Esophagus squamous epithelium (tissue), 5 donors: ENCODE measurements around the gene TREML2. TPM values are rescaled to one million over a fixed set of nuclear protein-coding genes. Genes with fewer than 3 reads are reported as not detected.

ENCODE experiments used
- DNase-seq: peaks from one replicate; lab custom pipeline; 2025; lab: John Stamatoyannopoulos, UW
- H3K27ac ChIP-seq, 4 donors: fragments of 200-600 bp; sonication (generic); one replicate each; pipeline ENCODE4 v1.5.1; 2016 to 2019; ENCODE audit warnings: mild to moderate bottlenecking in 1 of 4
- H3K27me3 ChIP-seq, 4 donors: fragments of 200-600 bp; sonication (generic); 1 replicate in 3 of 4; 2 replicates in 1 of 4; pipeline versions ENCODE4 v1.5.1 to v1.6.0; 2017 to 2021; ENCODE audit warnings: antibody characterized with exemption in 1 of 4
- H3K36me3 ChIP-seq, 3 donors: fragments of 200-600 bp; sonication (generic); one replicate each; pipeline ENCODE4 v1.5.1; 2016 to 2019
- H3K4me1 ChIP-seq, 3 donors: fragments of 200-600 bp; sonication (generic); one replicate each; pipeline ENCODE4 v1.5.1; 2017 to 2019
- H3K4me3 ChIP-seq, 4 donors: fragments of 200-600 bp; sonication (generic); 1 replicate in 3 of 4; 2 replicates in 1 of 4; pipeline ENCODE4 v1.5.1; 2016 to 2019; ENCODE audit warnings: mild to moderate bottlenecking in 2 of 4, moderate library complexity in 1 of 4
- H3K9me3 ChIP-seq, 3 donors: fragments of 200-600 bp; sonication (generic); one replicate each; pipeline ENCODE4 v1.5.1; 2016 to 2019
- CTCF ChIP-seq, 6 experiments: fragments of 450-650 bp in 4 of 6; fragments of 200-600 bp in 2 of 6; sonication (generic) in 2 of 6; IDR thresholded peaks; one replicate each; pipeline ENCODE4 v1.5.1; 2016 to 2019; ENCODE audit warnings: antibody characterized with exemption in 6 of 6, mild to moderate bottlenecking in 4 of 6, moderate library complexity in 4 of 6
- POLR2A ChIP-seq, 4 donors: fragments of 450-650 bp; IDR thresholded peaks; one replicate each; pipeline ENCODE4 v1.6.1; 2017; ENCODE audit warnings: antibody characterized with exemption in 4 of 4, mild to moderate bottlenecking in 4 of 4, moderate library complexity in 3 of 4
- WGBS, 2 donors: methylation state at CpG; one replicate each; pipeline ENCODE4 v1.1.5; 2018; 5-methylcytosine and 5-hydroxymethylcytosine counted together
- intact Hi-C: fragments of 100-400 bp; cut with DNase I; formaldehyde crosslinking; loops from one replicate; pipeline ENCODE4 v1.15.0; 2022
- total RNA-seq, 4 donors: library from RNA; depleted of rRNA; stranded (reverse); fragments of >200 nt; gene quantifications; one replicate each; pipeline ENCODE4 v1.1.0, GENCODE V29; 2016
- donor health status: DM: yes; HTN: yes; CAD: no.

The TREML2 gene
- total RNA-seq, 4 donors from 2014 or later: 0.26 TPM; not detected in 3

GRCh38 chr6:41208439-41209106 lies 7.6 kb upstream of the TREML2 start:
- DNase-seq: no peak
- peaks cover 0 to 28% (median 0%) of the 10 kb centered on the region in 4 donors for H3K27me3 ChIP-seq
- no peaks in the 10 kb centered on the region for H3K36me3 ChIP-seq
- 63 to 81% methylated on average over 6 to 7 of the region's 7 CpGs for WGBS, 2 donors
- intact Hi-C loops: no loop called here
- H3K9me3 ChIP-seq: no peaks in the 10 kb centered on the region
- H3K4me3 ChIP-seq: no peak overlapping the region
- no peak overlapping the region for H3K27ac ChIP-seq
- H3K4me1 ChIP-seq: no peaks in the 10 kb centered on the region
- TF ChIP-seq POLR2A (IDR thresholded peaks at IDR 0.05) (no peak), CTCF (IDR thresholded peaks at IDR 0.05) (no peak)

DNA sequence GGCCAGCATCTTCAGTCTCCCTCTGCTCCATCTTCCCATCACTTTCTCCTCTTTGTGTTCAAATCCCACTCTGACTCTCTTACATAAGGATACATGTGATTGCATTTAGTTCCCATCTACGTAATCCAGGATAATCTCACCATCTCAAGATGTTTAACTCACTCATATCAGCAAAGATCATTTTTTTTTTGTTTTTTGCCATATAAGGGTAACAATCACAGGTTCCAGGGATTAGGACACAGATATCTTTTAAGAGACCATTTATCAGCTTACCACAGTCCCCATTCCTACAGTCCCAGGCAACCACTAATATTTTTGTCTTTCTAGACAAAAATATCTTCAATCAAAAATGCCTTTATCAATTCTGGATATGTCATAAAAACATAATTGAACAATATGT lies 3.2 kb upstream of the TREML2 start:
- no peak for DNase-seq
- Histone ChIP-seq H3K27me3 (peaks cover 0 to 6% (median 0%) of the 10 kb centered on the region in 4 donors), H3K4me1 (peaks cover 0 to 16% (median 3%) of the 10 kb centered on the region in 3 donors), H3K27ac (no peak overlapping the region), H3K4me3 (no peak overlapping the region), H3K9me3 (no peaks in the 10 kb centered on the region), H3K36me3 (no peaks in the 10 kb centered on the region)
- intact Hi-C loops: no loop called here
- no peak for TF ChIP-seq POLR2A (IDR thresholded peaks at IDR 0.05)
- no peak for TF ChIP-seq CTCF (IDR thresholded peaks at IDR 0.05)
- WGBS, 2 donors: 66 to 83% methylated on average over 1 of the region's 1 CpG

- H3K9me3 ChIP-seq: no peaks in the 10 kb centered on the region
- 56 to 60% methylated on average over 8 of the region's 8 CpGs for WGBS, 2 donors
- peaks cover 0 to 16% (median 3%) of the 10 kb centered on the region in 3 donors for H3K4me1 ChIP-seq
- H3K4me3 ChIP-seq: no peak overlapping the region
- no peaks in the 10 kb centered on the region for H3K27me3 ChIP-seq
- no peak overlapping the region for H3K27ac ChIP-seq
- H3K36me3 ChIP-seq: no peaks in the 10 kb centered on the region
- DNase-seq: no peak
- intact Hi-C loops: no loop called here
- TF ChIP-seq POLR2A (IDR thresholded peaks at IDR 0.05) (no peak), CTCF (IDR thresholded peaks at IDR 0.05) (no peak)
These were observed 820 bp upstream of the TREML2 start for GRCh38 chr6:41201764-41202173.

- Histone ChIP-seq H3K9me3 (no peaks in the 10 kb centered on the region), H3K27me3 (peaks cover 0 to 10% (median 0%) of the 10 kb centered on the region in 4 donors), H3K4me1 (peaks cover 0 to 16% (median 3%) of the 10 kb centered on the region in 3 donors), H3K36me3 (no peaks in the 10 kb centered on the region), H3K4me3 (no peak overlapping the region), H3K27ac (peak overlapping the region in 3 of 4 donors; percentile 38 to 67 (median 62))
- intact Hi-C loops: no loop called here
- TF ChIP-seq POLR2A (IDR thresholded peaks at IDR 0.05) (peak in 1 of 4 donors; percentile 18), CTCF (IDR thresholded peaks at IDR 0.05) (no peak)
- no peak for DNase-seq
- WGBS, 2 donors: 59 to 84% methylated on average over 2 of the region's 2 CpGs
These were observed 551 bp downstream of the TREML2 start for GRCh38 chr6:41200296-41200900.
